K562 (cell line): ENCODE results near the gene TTC33. TPM values are rescaled to one million over a fixed set of nuclear protein-coding genes. Genes with fewer than 3 reads are reported as not detected.

ENCODE experiments used
- ATAC-seq: fragments of 200-7000 bp; cut with Tn5 transposase; 3 replicates; pipeline ENCODE4 v1.9.1; 2020; ENCODE audit warnings: moderate library complexity
- BruUV-seq: library from RNA; stranded (reverse); fragments of 400-500 nt; replicated peaks from 2 replicates; lab custom pipeline; 2021; lab: Mats Ljungman, UMichigan
- CTCF ChIA-PET: fragments of 300-600 bp; formaldehyde crosslinking; extraction: SDS; loops from one replicate; lab custom pipeline; 2021; ENCODE audit warnings: low intra/inter-chr PET ratio; lab: Yijun Ruan, JAX
- POLR2A ChIA-PET: fragments of 300-600, 350-650 bp; sonication (Branson Sonifier 250); formaldehyde crosslinking; extraction: SDS; loops from one replicate; lab custom pipeline; 2021; ENCODE audit warnings: antibody characterized with exemption, inconsistent platforms; lab: Yijun Ruan, JAX
- DNase-seq, 4 experiments: peaks; one replicate each; pipeline versions ENCODE4 v3.0.0 to v3.0.0-alpha.2; 2011 to 2018; ENCODE audit warnings: low spot score in 3 of 4, mixed read lengths in 3 of 4; ENCODE audit errors: extremely low read depth in 1 of 4
- FAIRE-seq: peaks from 2 replicates; lab custom pipeline; 2011; peaks lifted over from hg19 to GRCh38; lab: Jason Lieb, UNC
- H2AFZ ChIP-seq: 2 replicates; pipeline ENCODE4 v1.6.0; 2011; ENCODE audit warnings: low read depth, low read length, control low read depth, inconsistent platforms
- H3K27ac ChIP-seq: fragments of 200-600 bp; 3 replicates; pipeline ENCODE4 v1.8.0; 2011; ENCODE audit warnings: low read depth, mild to moderate bottlenecking, control low read depth, inconsistent platforms, low read length, moderate library complexity, mixed read lengths; ENCODE audit errors: extremely low read depth
- H3K27me3 ChIP-seq, 2 experiments: fragments of 300-600 bp in 1 of 2; 2 replicates in 1 of 2; 3 replicates in 1 of 2; pipeline versions ENCODE4 v1.6.0 to v1.8.0; 2011; ENCODE audit warnings: inconsistent platforms in 2 of 2, low read length in 2 of 2, mild to moderate bottlenecking in 1 of 2, mixed read lengths in 1 of 2, moderate library complexity in 1 of 2; ENCODE audit not compliant: control insufficient read depth in 2 of 2, insufficient read depth in 2 of 2
- H3K36me3 ChIP-seq: fragments of 300-600 bp; 3 replicates; pipeline ENCODE4 v1.8.0; 2011; ENCODE audit warnings: mild to moderate bottlenecking, low read length, inconsistent platforms; ENCODE audit not compliant: control insufficient read depth, insufficient read depth
- H3K4me1 ChIP-seq, 2 experiments: fragments of 200-600 bp in 1 of 2; replicated peaks in 1 of 2; 2 replicates in 1 of 2; 3 replicates in 1 of 2; pipeline versions ENCODE4 v1.5.1 to v1.8.0; 2011; ENCODE audit warnings: inconsistent platforms in 2 of 2, low read length in 2 of 2, mild to moderate bottlenecking in 1 of 2, mixed read lengths in 1 of 2, moderate library complexity in 1 of 2; ENCODE audit not compliant: control insufficient read depth in 2 of 2, insufficient read depth in 2 of 2
- H3K4me2 ChIP-seq: 2 replicates; pipeline ENCODE4 v1.6.1; 2011; ENCODE audit warnings: low read length, control low read depth, inconsistent platforms, mixed read lengths; ENCODE audit not compliant: insufficient read depth
- H3K4me3 ChIP-seq: fragments of 200-600 bp; sonication (generic), shearing (Covaris generic); 2 replicates; pipeline ENCODE4 v1.5.1; 2016; ENCODE audit warnings: control low read depth, inconsistent platforms
- H3K79me2 ChIP-seq: fragments of 200-600 bp; 3 replicates; pipeline ENCODE4 v1.8.0; 2011; ENCODE audit warnings: low read length, inconsistent platforms; ENCODE audit not compliant: control insufficient read depth, insufficient read depth
- H3K9ac ChIP-seq, 2 experiments: 2 replicates each; pipeline versions ENCODE4 v1.6.0 to v1.6.1; 2011; ENCODE audit warnings: low read depth in 2 of 2, low read length in 2 of 2, control low read depth in 1 of 2, inconsistent platforms in 1 of 2, mild to moderate bottlenecking in 1 of 2, mixed read lengths in 1 of 2; ENCODE audit not compliant: insufficient read depth in 1 of 2
- H3K9me1 ChIP-seq: one replicate; pipeline ENCODE4 v1.6.0; 2011; ENCODE audit warnings: inconsistent platforms, mild to moderate bottlenecking, low read length, moderate library complexity; ENCODE audit not compliant: control insufficient read depth, insufficient read depth
- H3K9me3 ChIP-seq: replicated peaks from 2 replicates; pipeline ENCODE4 v1.5.1; 2011; ENCODE audit warnings: low read depth, low read length, inconsistent platforms; ENCODE audit not compliant: control insufficient read depth, insufficient read depth
- H4K20me1 ChIP-seq: replicated peaks from 2 replicates; pipeline ENCODE4 v1.6.1; 2011; ENCODE audit warnings: low read length, inconsistent platforms, mixed read lengths; ENCODE audit not compliant: control insufficient read depth, insufficient read depth
- ARID1B ChIP-seq: fragments of 450-650 bp; IDR thresholded peaks from 2 replicates; pipeline ENCODE4 v1.6.1; 2016; ENCODE audit warnings: antibody characterized with exemption, mild to moderate bottlenecking, inconsistent platforms
- CC2D1A ChIP-seq: fragments of 450-650 bp; IDR thresholded peaks from 2 replicates; pipeline ENCODE4 v1.6.1; 2017; ENCODE audit warnings: mild to moderate bottlenecking
- EP400 ChIP-seq: fragments of 450-650 bp; IDR thresholded peaks from 2 replicates; pipeline ENCODE4 v1.6.1; 2017; ENCODE audit warnings: antibody characterized with exemption, mild to moderate bottlenecking, moderate library complexity
- EZH2 ChIP-seq: IDR thresholded peaks from 2 replicates; pipeline ENCODE4 v1.6.1; 2012; ENCODE audit warnings: low read depth, mild to moderate bottlenecking, inconsistent platforms, low read length, borderline replicate concordance
- GATAD2B ChIP-seq: fragments of 450-650 bp; IDR thresholded peaks from 2 replicates; pipeline ENCODE4 v1.6.1; 2017; ENCODE audit warnings: mild to moderate bottlenecking, borderline replicate concordance
- NFIX ChIP-seq: fragments of 250-450 bp; sonication (Bioruptor Pico); IDR thresholded peaks from 2 replicates; pipeline ENCODE4 v1.4.0; 2020; ENCODE audit warnings: low read depth, mild to moderate bottlenecking, moderate library complexity
- PHF20 ChIP-seq: fragments of 450-650 bp; IDR thresholded peaks from 2 replicates; pipeline ENCODE4 v1.6.1; 2018; ENCODE audit not compliant: partially characterized antibody
- TCFL5 ChIP-seq: fragments of 250-450 bp; sonication (Bioruptor Pico); conservative IDR thresholded peaks from 2 replicates; pipeline ENCODE4 v1.6.1; 2021; ENCODE audit warnings: mild to moderate bottlenecking, moderate library complexity, matching md5 sums
- THRAP3 ChIP-seq: fragments of 450-650 bp; IDR thresholded peaks from 2 replicates; pipeline ENCODE4 v1.6.1; 2016; ENCODE audit warnings: mild to moderate bottlenecking, inconsistent platforms, borderline replicate concordance
- WGBS: fragments of 100-300 bp; shearing (Covaris generic); methylation state at CpG from one replicate; pipeline ENCODE4 v1.1.6; 2016; ENCODE audit warnings: low coverage, mixed read lengths; ENCODE audit not compliant: insufficient coverage; ENCODE audit errors: missing lambda C conversion rate; 5-methylcytosine and 5-hydroxymethylcytosine counted together
- in situ Hi-C: fragments of 300-500 bp; cut with MboI; formaldehyde crosslinking; loops from 4 replicates; pipeline ENCODE4 v1.15.0; 2018; ENCODE audit warnings: inconsistent platforms, mixed read lengths
- intact Hi-C: fragments of 100-400 bp; cut with micrococcal nuclease; formaldehyde crosslinking; loops from 2 replicates; pipeline ENCODE4 v1.14.2; 2022
- polyA plus RNA-seq, 8 experiments: library from polyadenylated mRNA; depleted of rRNA in 4 of 8; stranded (reverse) in 5 of 8; unstranded in 3 of 8; fragments of >200 nt; fragmentation: Nextera tagmentation in 2 of 8; fragmentation: Illumina TruSeq in 1 of 8; extraction: Ambion mirVana in 2 of 8; extraction: Trizol in 1 of 8; gene quantifications; 2 replicates each; pipeline versions ENCODE4 v1.2.1 to v1.2.3, GENCODE V29; 2011 to 2014; ENCODE audit warnings: inconsistent platforms in 1 of 8, missing spikeins in 1 of 8
- total RNA-seq, 7 experiments: library from RNA; depleted of rRNA in 6 of 7; stranded (reverse); fragments of >200 nt in 6 of 7; fragmentation: Illumina TruSeq in 2 of 7; extraction: Trizol in 2 of 7; gene quantifications; 2 replicates each; pipeline versions ENCODE4 v1.2.1 to v1.2.3, GENCODE V29; 2011 to 2021; ENCODE audit warnings: low replicate concordance in 1 of 7
- TF ChIP-seq, protein P1 (sequence below): fragments of 450-650 bp; formaldehyde crosslinking; conservative IDR thresholded peaks from 2 replicates; pipeline ENCODE4 v1.4.0; 2022; ENCODE audit warnings: mild to moderate bottlenecking, missing genetic modification characterization
- TF ChIP-seq, protein P2 (sequence below): fragments of 250-450 bp; sonication (Bioruptor Pico); IDR thresholded peaks from 2 replicates; pipeline ENCODE4 v1.5.0; 2021; ENCODE audit warnings: mild to moderate bottlenecking, borderline replicate concordance

Gene TTC33
- total and polyA plus RNA-seq, 9 of the 15 experiments (the other 6 are each of a cell fraction or from before 2014, with no cell fraction given) = 11.5 to 24.9 (median 21.1) TPM

DNA sequence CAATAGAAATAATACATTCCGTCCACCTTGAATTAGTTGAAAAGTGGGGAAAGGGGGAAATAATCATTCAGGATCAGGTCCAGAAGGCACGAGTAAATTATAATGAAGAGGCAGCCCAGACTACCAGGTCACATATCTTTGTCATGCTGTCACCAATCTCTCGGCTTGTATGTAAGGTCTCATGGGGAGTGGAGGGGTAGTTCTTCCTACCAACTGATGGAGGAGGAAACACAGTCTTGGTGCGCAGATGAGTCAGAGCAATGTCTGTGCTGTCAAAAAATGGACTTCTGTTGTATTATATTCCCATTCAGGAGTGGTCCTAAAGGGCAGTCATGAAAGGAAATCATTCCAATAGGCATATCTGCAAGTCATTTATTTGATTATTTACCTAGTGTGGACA lies 240.3 kb downstream of the TTC33 start:
- Histone ChIP-seq H3K4me3 (no peak overlapping the region), H3K27ac (no peak overlapping the region), H3K79me2 (no peaks in the 10 kb centered on the region), H3K9me3 (no peaks in the 10 kb centered on the region), H3K9ac (no peak overlapping the region), H3K4me2 (no peak overlapping the region), H3K27me3 (no peaks in the 10 kb centered on the region), H2AFZ (no peak overlapping the region), H3K36me3 (no peaks in the 10 kb centered on the region), H3K9me1 (no peaks in the 10 kb centered on the region), H3K4me1 (no peaks in the 10 kb centered on the region), H4K20me1 (no peaks in the 10 kb centered on the region)
- TF ChIP-seq GATAD2B (no peak), THRAP3 (no peak), EZH2 (no peak), EP400 (no peak), CC2D1A (no peak), NFIX (CRISPR knock-in tag) (no peak), PHF20 (no peak), TCFL5 (CRISPR knock-in tag) (no peak), ARID1B (no peak)
- TF ChIP-seq, protein P1, sequence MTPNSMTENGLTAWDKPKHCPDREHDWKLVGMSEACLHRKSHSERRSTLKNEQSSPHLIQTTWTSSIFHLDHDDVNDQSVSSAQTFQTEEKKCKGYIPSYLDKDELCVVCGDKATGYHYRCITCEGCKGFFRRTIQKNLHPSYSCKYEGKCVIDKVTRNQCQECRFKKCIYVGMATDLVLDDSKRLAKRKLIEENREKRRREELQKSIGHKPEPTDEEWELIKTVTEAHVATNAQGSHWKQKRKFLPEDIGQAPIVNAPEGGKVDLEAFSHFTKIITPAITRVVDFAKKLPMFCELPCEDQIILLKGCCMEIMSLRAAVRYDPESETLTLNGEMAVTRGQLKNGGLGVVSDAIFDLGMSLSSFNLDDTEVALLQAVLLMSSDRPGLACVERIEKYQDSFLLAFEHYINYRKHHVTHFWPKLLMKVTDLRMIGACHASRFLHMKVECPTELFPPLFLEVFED (CRISPR knock-in tag) = no peak
- TF ChIP-seq, protein P2, sequence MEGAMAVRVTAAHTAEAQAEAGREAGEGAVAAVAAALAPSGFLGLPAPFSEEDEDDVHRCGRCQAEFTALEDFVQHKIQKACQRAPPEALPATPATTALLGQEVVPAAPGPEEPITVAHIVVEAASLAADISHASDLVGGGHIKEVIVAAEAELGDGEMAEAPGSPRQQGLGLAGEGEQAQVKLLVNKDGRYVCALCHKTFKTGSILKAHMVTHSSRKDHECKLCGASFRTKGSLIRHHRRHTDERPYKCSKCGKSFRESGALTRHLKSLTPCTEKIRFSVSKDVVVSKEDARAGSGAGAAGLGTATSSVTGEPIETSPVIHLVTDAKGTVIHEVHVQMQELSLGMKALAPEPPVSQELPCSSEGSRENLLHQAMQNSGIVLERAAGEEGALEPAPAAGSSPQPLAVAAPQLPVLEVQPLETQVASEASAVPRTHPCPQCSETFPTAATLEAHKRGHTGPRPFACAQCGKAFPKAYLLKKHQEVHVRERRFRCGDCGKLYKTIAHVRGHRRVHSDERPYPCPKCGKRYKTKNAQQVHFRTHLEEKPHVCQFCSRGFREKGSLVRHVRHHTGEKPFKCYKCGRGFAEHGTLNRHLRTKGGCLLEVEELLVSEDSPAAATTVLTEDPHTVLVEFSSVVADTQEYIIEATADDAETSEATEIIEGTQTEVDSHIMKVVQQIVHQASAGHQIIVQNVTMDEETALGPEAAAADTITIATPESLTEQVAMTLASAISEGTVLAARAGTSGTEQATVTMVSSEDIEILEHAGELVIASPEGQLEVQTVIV = no peak
- WGBS = 0% methylated on average over 4 of the region's 4 CpGs
- DNase-seq (no peak), FAIRE-seq (no peak), ATAC-seq (no peak)
- in situ Hi-C loops = no loop called here
- ChIA-PET CTCF (no interaction called here), POLR2A (no interaction called here)
- intact Hi-C loops = no loop called here
- no TSS peak for BruUV-seq
